HCT116 (cell line): ENCODE results near the gene S100P. TPM values are rescaled to one million over a fixed set of nuclear protein-coding genes. Genes with fewer than 3 reads are reported as not detected.

ENCODE experiments used
- ATAC-seq: fragments of 200-7000 bp; cut with Tn5 transposase; 2 replicates; pipeline ENCODE4 v1.9.1; 2020; ENCODE audit warnings: mild to moderate bottlenecking, moderate library complexity
- BruUV-seq: library from RNA; stranded (reverse); fragments of 400-500 nt; replicated peaks from 2 replicates; lab custom pipeline; 2021; lab: Mats Ljungman, UMichigan
- CTCF ChIA-PET: fragments of 300-600 bp; sonication (Branson Sonifier 250); formaldehyde crosslinking; loops from one replicate; lab custom pipeline; 2021; ENCODE audit warnings: antibody characterized with exemption; lab: Charles Lee
- POLR2A ChIA-PET: fragments of 300-600, 350-600 bp; sonication (Branson Sonifier 250); formaldehyde crosslinking; loops from one replicate; lab custom pipeline; 2021; ENCODE audit warnings: antibody characterized with exemption; lab: Charles Lee
- RAD21 ChIA-PET, 2 experiments: fragments of 300-600 bp; sonication (Branson Sonifier 250); formaldehyde crosslinking; loops; one replicate each; lab custom pipeline; 2023; ENCODE audit warnings: low total read pairs in 2 of 2; ENCODE audit not compliant: uncharacterized antibody in 2 of 2, unreplicated experiment in 2 of 2, low non-redundant PET in 1 of 2; lab: Charles Lee
- DNase-seq: peaks from one replicate; pipeline ENCODE4 v3.0.0-alpha.2; 2010; ENCODE audit warnings: low read depth, low spot score
- H2AFZ ChIP-seq: fragments of 200-600 bp; shearing (Covaris generic), sonication (generic); 2 replicates; pipeline ENCODE4 v1.6.1; 2017; ENCODE audit warnings: low read depth, mixed run types, mixed read lengths, antibody characterized with exemption, low read length; ENCODE audit not compliant: poor library complexity, severe bottlenecking
- H3K27ac ChIP-seq: 2 replicates; pipeline ENCODE4 v1.5.1; 2012; ENCODE audit warnings: low read depth, low read length
- H3K27me3 ChIP-seq: fragments of 200-600 bp; sonication (generic); 2 replicates; pipeline ENCODE4 v1.6.1; 2016; ENCODE audit warnings: mixed run types, low read length, mixed read lengths; ENCODE audit not compliant: insufficient read depth
- H3K36me3 ChIP-seq, 2 experiments: fragments of 200-500 bp in 1 of 2; fragments of 200-600 bp in 1 of 2; sonication (Bioruptor generic) in 1 of 2; sonication (generic) in 1 of 2; 2 replicates each; pipeline versions ENCODE4 v1.5.1 to v1.6.1; 2014 to 2016; ENCODE audit warnings: low read length in 2 of 2, inconsistent platforms in 1 of 2, mixed read lengths in 1 of 2, mixed run types in 1 of 2; ENCODE audit not compliant: insufficient read depth in 2 of 2, control insufficient read depth in 1 of 2
- H3K4me1 ChIP-seq, 2 experiments: fragments of 200-600 bp in 1 of 2; sonication (generic) in 1 of 2; 2 replicates each; pipeline versions ENCODE4 v1.5.1 to v1.6.1; 2012 to 2017; ENCODE audit warnings: low read length in 2 of 2, inconsistent platforms in 1 of 2, mild to moderate bottlenecking in 1 of 2, mixed read lengths in 1 of 2, mixed run types in 1 of 2, moderate library complexity in 1 of 2; ENCODE audit not compliant: insufficient read depth in 2 of 2, control insufficient read depth in 1 of 2
- H3K4me2 ChIP-seq: fragments of 200-600 bp; sonication (generic); 2 replicates; pipeline ENCODE4 v1.6.1; 2017; ENCODE audit warnings: mixed run types, low read length, mixed read lengths
- H3K4me3 ChIP-seq, 2 experiments: fragments of 200-600 bp in 1 of 2; sonication (generic) in 1 of 2; replicated peaks in 1 of 2; 2 replicates each; pipeline ENCODE4 v1.5.1; 2011 to 2016; ENCODE audit warnings: low read length in 2 of 2, control low read depth in 1 of 2, low read depth in 1 of 2, mild to moderate bottlenecking in 1 of 2, mixed read lengths in 1 of 2, mixed run types in 1 of 2
- H3K79me2 ChIP-seq: fragments of 200-600 bp; sonication (generic); 2 replicates; pipeline ENCODE4 v1.6.1; 2017; ENCODE audit warnings: mild to moderate bottlenecking, mixed run types, low read length, moderate library complexity, mixed read lengths; ENCODE audit not compliant: insufficient read depth
- H3K9ac ChIP-seq: fragments of 200-600 bp; sonication (generic); 2 replicates; pipeline ENCODE4 v1.6.1; 2016; ENCODE audit warnings: low read length, mixed read lengths
- H3K9me2 ChIP-seq: fragments of 200-600 bp; sonication (generic), shearing (Covaris generic); 2 replicates; pipeline ENCODE4 v1.6.1; 2017; ENCODE audit warnings: mixed run types, mild to moderate bottlenecking, moderate library complexity; ENCODE audit not compliant: insufficient read depth
- H3K9me3 ChIP-seq, 2 experiments: fragments of 200-500 bp in 1 of 2; fragments of 200-600 bp in 1 of 2; sonication (Bioruptor generic) in 1 of 2; sonication (generic) in 1 of 2; 2 replicates each; pipeline ENCODE4 v1.6.1; 2014 to 2017; ENCODE audit warnings: low read length in 2 of 2, mixed read lengths in 2 of 2, inconsistent platforms in 1 of 2, low read depth in 1 of 2, mild to moderate bottlenecking in 1 of 2, mixed run types in 1 of 2, moderate library complexity in 1 of 2; ENCODE audit not compliant: control insufficient read depth in 1 of 2, insufficient read depth in 1 of 2
- H4K20me1 ChIP-seq: fragments of 200-600 bp; sonication (generic), shearing (Covaris generic); 2 replicates; pipeline ENCODE4 v1.6.1; 2017; ENCODE audit warnings: mixed run types, mild to moderate bottlenecking, moderate library complexity; ENCODE audit not compliant: insufficient read depth
- CEBPB ChIP-seq: IDR thresholded peaks from 2 replicates; pipeline ENCODE4 v1.6.1; 2012; ENCODE audit warnings: low read depth
- EGR1 ChIP-seq: IDR thresholded peaks from 2 replicates; pipeline ENCODE4 v1.6.1; 2012; ENCODE audit warnings: low read depth
- ELF1 ChIP-seq: IDR thresholded peaks from 2 replicates; pipeline ENCODE4 v1.6.1; 2012; ENCODE audit warnings: low read depth, borderline replicate concordance
- EZH2 ChIP-seq: fragments of 200-600 bp; sonication (generic); IDR thresholded peaks from 2 replicates; pipeline ENCODE4 v1.6.1; 2017; ENCODE audit warnings: antibody characterized with exemption, mixed run types
- EZH2phosphoT487 ChIP-seq: fragments of 200-600 bp; IDR thresholded peaks from 2 replicates; pipeline ENCODE4 v1.6.1; 2018; ENCODE audit warnings: antibody characterized with exemption, borderline replicate concordance
- FOSL1 ChIP-seq: IDR thresholded peaks from 2 replicates; pipeline ENCODE4 v1.6.1; 2012; ENCODE audit warnings: low read depth
- JUND ChIP-seq: IDR thresholded peaks from 2 replicates; pipeline ENCODE4 v1.6.1; 2012
- POLR2A ChIP-seq: IDR thresholded peaks from 2 replicates; pipeline ENCODE4 v1.7.0; 2011; ENCODE audit warnings: borderline replicate concordance; ENCODE audit not compliant: insufficient read depth, insufficient read length; ENCODE audit errors: extremely low read depth
- POLR2AphosphoS5 ChIP-seq: IDR thresholded peaks from 2 replicates; pipeline ENCODE4 v1.6.1; 2011; ENCODE audit warnings: mild to moderate bottlenecking, low read depth, low read length, moderate library complexity
- SIN3A ChIP-seq: IDR thresholded peaks from 2 replicates; pipeline ENCODE4 v1.6.1; 2012; ENCODE audit warnings: low read depth
- SP1 ChIP-seq: IDR thresholded peaks from 2 replicates; pipeline ENCODE4 v1.6.1; 2012; ENCODE audit warnings: low read depth
- SRF ChIP-seq: IDR thresholded peaks from 2 replicates; pipeline ENCODE4 v1.6.1; 2012; ENCODE audit warnings: low read depth
- YY1 ChIP-seq: IDR thresholded peaks from 2 replicates; pipeline ENCODE4 v1.6.1; 2011; ENCODE audit warnings: low read length, low read depth, moderate library complexity, mild to moderate bottlenecking; ENCODE audit not compliant: insufficient replicate concordance; ENCODE audit errors: extremely low read depth
- intact Hi-C: fragments of 100-400 bp; cut with micrococcal nuclease; formaldehyde crosslinking; loops from 2 replicates; pipeline ENCODE4 v1.10.0; 2022
- total RNA-seq: library from RNA; stranded (reverse); gene quantifications from one replicate; pipeline ENCODE4 v1.2.1, GENCODE V29; 2021; ENCODE audit not compliant: unreplicated experiment
- TF ChIP-seq, protein P1 (sequence below): IDR thresholded peaks from 2 replicates; pipeline ENCODE4 v1.6.1; 2011; ENCODE audit warnings: mild to moderate bottlenecking, low read length, moderate library complexity; ENCODE audit not compliant: insufficient replicate concordance; ENCODE audit errors: extremely low read depth
- TF ChIP-seq, protein P2 (sequence below): IDR thresholded peaks from 2 replicates; pipeline ENCODE4 v1.6.1; 2012; ENCODE audit warnings: low read depth
- TF ChIP-seq, protein P3 (sequence below): IDR thresholded peaks from 2 replicates; pipeline ENCODE4 v1.6.1; 2012
- TF ChIP-seq, protein P4 (sequence below): IDR thresholded peaks from 2 replicates; pipeline ENCODE4 v1.6.1; 2012

The S100P gene
- total RNA-seq, 1 experiment from 2014 or later: 4.1 TPM

DNA sequence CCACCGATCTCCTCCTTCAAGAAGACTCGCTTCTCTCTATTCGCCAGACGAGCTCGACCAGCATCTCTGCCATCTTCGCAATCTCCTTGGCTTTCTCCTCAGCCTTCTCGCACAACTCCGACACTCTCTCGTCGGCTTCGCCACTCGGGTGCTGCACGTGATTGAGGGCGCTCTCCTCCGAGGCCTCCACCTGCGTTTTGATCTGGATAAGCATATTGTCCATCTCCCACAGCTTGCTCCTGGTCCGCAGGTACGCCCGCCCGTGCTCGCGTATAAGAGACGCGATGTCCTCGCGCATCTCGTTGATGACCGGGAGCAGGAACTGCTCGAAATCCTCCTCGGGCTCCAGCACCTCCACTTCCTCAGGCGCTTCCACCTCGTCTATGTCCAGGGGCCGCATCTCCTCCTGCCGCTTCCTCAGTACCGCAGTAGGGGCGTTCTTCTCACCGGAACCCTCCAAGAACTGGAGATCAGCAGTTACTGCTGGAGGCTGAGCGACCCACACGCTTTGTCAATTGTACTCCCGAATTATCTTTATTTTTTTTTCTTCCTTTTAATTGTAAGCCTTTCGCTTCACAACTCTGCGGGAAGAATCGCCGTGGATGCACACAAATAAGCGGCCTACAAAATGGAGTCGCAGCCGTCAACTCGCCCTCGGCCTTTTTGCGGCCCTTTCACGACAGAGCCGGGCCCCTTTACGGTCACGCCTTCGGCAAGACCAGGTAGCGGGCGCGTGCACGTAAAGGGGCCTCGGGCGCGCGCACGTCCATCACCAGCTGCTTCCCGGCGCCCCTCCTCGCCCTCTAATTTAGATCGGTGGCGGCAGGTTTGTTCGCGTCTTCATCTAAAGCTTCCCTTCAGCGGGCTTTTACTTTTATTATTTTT, 15.8 kb downstream of the S100P start, which contains the start of gene MRFAP1L1 (continued):
- TF ChIP-seq, protein P1, sequence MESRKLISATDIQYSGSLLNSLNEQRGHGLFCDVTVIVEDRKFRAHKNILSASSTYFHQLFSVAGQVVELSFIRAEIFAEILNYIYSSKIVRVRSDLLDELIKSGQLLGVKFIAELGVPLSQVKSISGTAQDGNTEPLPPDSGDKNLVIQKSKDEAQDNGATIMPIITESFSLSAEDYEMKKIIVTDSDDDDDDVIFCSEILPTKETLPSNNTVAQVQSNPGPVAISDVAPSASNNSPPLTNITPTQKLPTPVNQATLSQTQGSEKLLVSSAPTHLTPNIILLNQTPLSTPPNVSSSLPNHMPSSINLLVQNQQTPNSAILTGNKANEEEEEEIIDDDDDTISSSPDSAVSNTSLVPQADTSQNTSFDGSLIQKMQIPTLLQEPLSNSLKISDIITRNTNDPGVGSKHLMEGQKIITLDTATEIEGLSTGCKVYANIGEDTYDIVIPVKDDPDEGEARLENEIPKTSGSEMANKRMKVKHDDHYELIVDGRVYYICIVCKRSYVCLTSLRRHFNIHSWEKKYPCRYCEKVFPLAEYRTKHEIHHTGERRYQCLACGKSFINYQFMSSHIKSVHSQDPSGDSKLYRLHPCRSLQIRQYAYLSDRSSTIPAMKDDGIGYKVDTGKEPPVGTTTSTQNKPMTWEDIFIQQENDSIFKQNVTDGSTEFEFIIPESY: peak; percentile 27
- no peak for TF ChIP-seq EZH2phosphoT487
- TF ChIP-seq, all 23 proteins: peak for 9

DNA sequence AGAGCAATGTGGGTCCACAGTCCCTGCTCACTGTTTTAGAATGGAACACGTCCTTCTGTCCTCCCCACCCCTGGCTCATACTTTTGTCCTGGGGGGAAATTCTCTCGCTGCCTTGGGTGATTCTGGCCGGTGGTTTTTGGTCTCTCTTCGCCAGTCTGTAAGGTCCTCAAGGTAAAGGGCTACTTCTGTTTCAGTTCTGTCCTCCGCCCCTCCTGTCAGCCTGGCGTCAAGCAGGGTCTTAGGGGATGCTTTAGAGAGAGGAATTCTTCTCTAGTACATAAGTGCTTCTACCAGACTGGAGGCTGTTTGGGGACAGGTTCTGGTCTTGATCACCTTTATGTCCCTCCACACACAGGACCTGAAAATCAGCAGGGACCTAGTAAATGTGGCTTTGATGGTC, 16.6 kb downstream of the S100P start:
- Histone ChIP-seq H3K27me3 (no peaks in the 10 kb centered on the region), H3K9me3 (no peaks in the 10 kb centered on the region), H3K9ac (peak overlapping the region; percentile 78), H2AFZ (peak overlapping the region; percentile 98), H3K27ac (0 out of 2 replicates have a peak overlapping the region, but pooled peaks have one; percentile 19), H3K4me2 (peak overlapping the region; percentile 94), H3K4me3 (peak overlapping the region; percentile 88 to 89), H3K79me2 (peaks cover 42% of the 10 kb centered on the region), H4K20me1 (no peaks in the 10 kb centered on the region), H3K9me2 (no peaks in the 10 kb centered on the region), H3K4me1 (peaks cover 11 to 25% of the 10 kb centered on the region in 2 experiments), H3K36me3 (peaks cover 3 to 14% of the 10 kb centered on the region in 2 experiments; a peak in 3 of 4 replicates)
- intact Hi-C loops: no loop called here
- 0 out of 2 replicates have a peak, but pooled peaks have one; percentile 7 for ATAC-seq
- TSS peak; percentile 66 for BruUV-seq
- ChIA-PET RAD21 (no interaction called here), CTCF (interaction anchor here (0.9 to 1.0 kb wide), 2 partner anchors 9 to 36 kb away, joined by 3 to 4 read pairs; no protein-coding TSS in a partner anchor), POLR2A (interaction anchor here (0.6 to 1.2 kb wide), 4 partner anchors 9 to 199 kb away, joined by 3 read pairs; a partner anchor contains a TSS)
- DNase-seq: no peak
- TF ChIP-seq SIN3A: no peak
- TF ChIP-seq FOSL1: no peak
- TF ChIP-seq EZH2: no peak
- TF ChIP-seq ELF1: no peak
- TF ChIP-seq, protein P2, sequence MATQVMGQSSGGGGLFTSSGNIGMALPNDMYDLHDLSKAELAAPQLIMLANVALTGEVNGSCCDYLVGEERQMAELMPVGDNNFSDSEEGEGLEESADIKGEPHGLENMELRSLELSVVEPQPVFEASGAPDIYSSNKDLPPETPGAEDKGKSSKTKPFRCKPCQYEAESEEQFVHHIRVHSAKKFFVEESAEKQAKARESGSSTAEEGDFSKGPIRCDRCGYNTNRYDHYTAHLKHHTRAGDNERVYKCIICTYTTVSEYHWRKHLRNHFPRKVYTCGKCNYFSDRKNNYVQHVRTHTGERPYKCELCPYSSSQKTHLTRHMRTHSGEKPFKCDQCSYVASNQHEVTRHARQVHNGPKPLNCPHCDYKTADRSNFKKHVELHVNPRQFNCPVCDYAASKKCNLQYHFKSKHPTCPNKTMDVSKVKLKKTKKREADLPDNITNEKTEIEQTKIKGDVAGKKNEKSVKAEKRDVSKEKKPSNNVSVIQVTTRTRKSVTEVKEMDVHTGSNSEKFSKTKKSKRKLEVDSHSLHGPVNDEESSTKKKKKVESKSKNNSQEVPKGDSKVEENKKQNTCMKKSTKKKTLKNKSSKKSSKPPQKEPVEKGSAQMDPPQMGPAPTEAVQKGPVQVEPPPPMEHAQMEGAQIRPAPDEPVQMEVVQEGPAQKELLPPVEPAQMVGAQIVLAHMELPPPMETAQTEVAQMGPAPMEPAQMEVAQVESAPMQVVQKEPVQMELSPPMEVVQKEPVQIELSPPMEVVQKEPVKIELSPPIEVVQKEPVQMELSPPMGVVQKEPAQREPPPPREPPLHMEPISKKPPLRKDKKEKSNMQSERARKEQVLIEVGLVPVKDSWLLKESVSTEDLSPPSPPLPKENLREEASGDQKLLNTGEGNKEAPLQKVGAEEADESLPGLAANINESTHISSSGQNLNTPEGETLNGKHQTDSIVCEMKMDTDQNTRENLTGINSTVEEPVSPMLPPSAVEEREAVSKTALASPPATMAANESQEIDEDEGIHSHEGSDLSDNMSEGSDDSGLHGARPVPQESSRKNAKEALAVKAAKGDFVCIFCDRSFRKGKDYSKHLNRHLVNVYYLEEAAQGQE: no peak
- TF ChIP-seq JUND: no peak
- TF ChIP-seq POLR2A: no peak
- TF ChIP-seq, protein P3, sequence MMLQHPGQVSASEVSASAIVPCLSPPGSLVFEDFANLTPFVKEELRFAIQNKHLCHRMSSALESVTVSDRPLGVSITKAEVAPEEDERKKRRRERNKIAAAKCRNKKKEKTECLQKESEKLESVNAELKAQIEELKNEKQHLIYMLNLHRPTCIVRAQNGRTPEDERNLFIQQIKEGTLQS: no peak
- TF ChIP-seq CEBPB: no peak
- TF ChIP-seq POLR2AphosphoS5: no peak
- no peak for TF ChIP-seq SRF
- no peak for TF ChIP-seq YY1
- no peak for TF ChIP-seq SP1
- no peak for TF ChIP-seq EGR1
- TF ChIP-seq, protein P4, sequence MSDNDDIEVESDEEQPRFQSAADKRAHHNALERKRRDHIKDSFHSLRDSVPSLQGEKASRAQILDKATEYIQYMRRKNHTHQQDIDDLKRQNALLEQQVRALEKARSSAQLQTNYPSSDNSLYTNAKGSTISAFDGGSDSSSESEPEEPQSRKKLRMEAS: no peak
